PC-9 (cell line): ENCODE results near the gene BAIAP2. TPM values are rescaled to one million over a fixed set of nuclear protein-coding genes. Genes with fewer than 3 reads are reported as not detected.

Experiments used
- BruUV-seq: library from RNA; stranded (reverse); fragments of 400-500 nt; replicated peaks from 2 replicates; lab custom pipeline; 2021; lab: Mats Ljungman, UMichigan
- CTCF ChIA-PET: fragments of 300-600 bp; sonication (Branson Sonifier 250); formaldehyde crosslinking; loops from one replicate; lab custom pipeline; 2022; ENCODE audit warnings: antibody characterized with exemption; lab: Charles Lee
- POLR2A ChIA-PET: fragments of 300-600 bp; sonication (Branson Sonifier 250); formaldehyde crosslinking; loops from one replicate; lab custom pipeline; 2022; ENCODE audit warnings: antibody characterized with exemption; ENCODE audit not compliant: unreplicated experiment; lab: Charles Lee
- DNase-seq, 2 experiments: peaks; one replicate each; pipeline versions ENCODE4 v3.0.0 to v3.0.0-alpha.2; 2015 to 2022; ENCODE audit warnings: mixed read lengths in 1 of 2
- H2AFZ ChIP-seq: fragments of 200-600 bp; sonication (generic); 2 replicates; pipeline ENCODE4 v1.8.1; 2017; ENCODE audit warnings: antibody characterized with exemption
- H3F3A ChIP-seq: fragments of 200-600 bp; sonication (generic); 2 replicates; pipeline ENCODE4 v1.8.1; 2017; ENCODE audit warnings: antibody characterized with exemption, mild to moderate bottlenecking, low read depth; ENCODE audit not compliant: insufficient read depth
- H3K27ac ChIP-seq: fragments of 200-600 bp; sonication (generic); 2 replicates; pipeline ENCODE4 v1.6.1; 2016; ENCODE audit warnings: mixed run types
- H3K27me3 ChIP-seq: fragments of 200-600 bp; sonication (generic); 2 replicates; pipeline ENCODE4 v1.6.1; 2016; ENCODE audit warnings: low read depth, mixed run types; ENCODE audit not compliant: insufficient read depth
- H3K36me3 ChIP-seq: fragments of 200-600 bp; sonication (generic); 2 replicates; pipeline ENCODE4 v1.6.1; 2016; ENCODE audit warnings: low read depth, mixed run types
- H3K4me1 ChIP-seq: fragments of 200-600 bp; sonication (generic); replicated peaks from 2 replicates; pipeline ENCODE4 v1.6.1; 2016; ENCODE audit warnings: mixed run types; ENCODE audit not compliant: insufficient read depth
- H3K4me2 ChIP-seq: fragments of 200-600 bp; sonication (generic); 2 replicates; pipeline ENCODE4 v1.6.1; 2017; ENCODE audit warnings: mixed run types
- H3K4me3 ChIP-seq: fragments of 200-600 bp; sonication (generic); 2 replicates; pipeline ENCODE4 v1.6.1; 2016; ENCODE audit warnings: mixed run types
- H3K79me2 ChIP-seq: fragments of 200-600 bp; sonication (generic); 2 replicates; pipeline ENCODE4 v1.6.1; 2017; ENCODE audit warnings: low read depth, mixed run types
- H3K9me2 ChIP-seq: fragments of 200-600 bp; sonication (generic); 2 replicates; pipeline ENCODE4 v1.8.1; 2017; ENCODE audit warnings: mild to moderate bottlenecking; ENCODE audit not compliant: insufficient read depth
- H3K9me3 ChIP-seq: fragments of 200-600 bp; sonication (generic); 2 replicates; pipeline ENCODE4 v1.8.1; 2016; ENCODE audit warnings: low read depth; ENCODE audit not compliant: insufficient read depth
- H4K20me1 ChIP-seq: fragments of 200-600 bp; sonication (generic); 2 replicates; pipeline ENCODE4 v1.8.1; 2017; ENCODE audit not compliant: insufficient read depth
- CTCF ChIP-seq: fragments of 200-600 bp; sonication (generic); conservative IDR thresholded peaks from 2 replicates; pipeline ENCODE4 v1.6.1; 2017; ENCODE audit warnings: mixed run types, antibody characterized with exemption, mild to moderate bottlenecking, moderate library complexity
- EZH2 ChIP-seq: fragments of 200-600 bp; sonication (generic); IDR thresholded peaks from 2 replicates; pipeline ENCODE4 v1.8.0; 2017; ENCODE audit warnings: antibody characterized with exemption, low read depth
- intact Hi-C: fragments of 100-400 bp; cut with micrococcal nuclease; formaldehyde crosslinking; loops from one replicate; pipeline ENCODE4 v1.10.0; 2022; ENCODE audit not compliant: unreplicated experiment
- total RNA-seq: library from RNA; stranded (reverse); gene quantifications from 2 replicates; pipeline ENCODE4 v1.2.3, GENCODE V29; 2021

BAIAP2 gene
- total RNA-seq, 1 experiment from 2014 or later, result 125 TPM

GRCh38 chr17:81115219-81115618 lies 80.3 kb downstream of the BAIAP2 start:
- no peak overlapping the region for H3K4me3 ChIP-seq
- DNase-seq, result no peak
- POLR2A ChIA-PET, result interaction anchor here (0.7 kb wide), 1 partner anchor 10 kb away, joined by 3 read pairs; no protein-coding TSS in a partner anchor
- H4K20me1 ChIP-seq, result no peaks in the 10 kb centered on the region
- no peak overlapping the region for H3K27ac ChIP-seq
- no peaks in the 10 kb centered on the region for H3K79me2 ChIP-seq
- TF ChIP-seq CTCF, result no peak
- no peak for TF ChIP-seq EZH2
- intact Hi-C loops, result no loop called here
- no peaks in the 10 kb centered on the region for H3K4me1 ChIP-seq
- H3K9me2 ChIP-seq, result no peaks in the 10 kb centered on the region
- H2AFZ ChIP-seq, result no peak overlapping the region
- H3K27me3 ChIP-seq, result no peaks in the 10 kb centered on the region
- no peaks in the 10 kb centered on the region for H3K9me3 ChIP-seq
- no TSS peak for BruUV-seq
- CTCF ChIA-PET, result no interaction called here
- no peaks in the 10 kb centered on the region for H3K36me3 ChIP-seq
- H3F3A ChIP-seq, result no peaks in the 10 kb centered on the region
- no peak overlapping the region for H3K4me2 ChIP-seq

- TF ChIP-seq CTCF (no peak), EZH2 (no peak)
Observed at GRCh38 chr17:81115749-81116464, 81.0 kb downstream of the BAIAP2 start.

GRCh38 chr17:81116704-81117103 lies 81.8 kb downstream of the BAIAP2 start:
- Histone ChIP-seq H4K20me1 (no peaks in the 10 kb centered on the region), H2AFZ (no peak overlapping the region), H3K4me1 (no peaks in the 10 kb centered on the region), H3F3A (no peaks in the 10 kb centered on the region), H3K4me2 (no peak overlapping the region), H3K4me3 (no peak overlapping the region), H3K36me3 (no peaks in the 10 kb centered on the region), H3K9me3 (no peaks in the 10 kb centered on the region), H3K79me2 (no peaks in the 10 kb centered on the region), H3K27me3 (no peaks in the 10 kb centered on the region), H3K27ac (no peak overlapping the region), H3K9me2 (no peaks in the 10 kb centered on the region)
- ChIA-PET CTCF (no interaction called here), POLR2A (no interaction called here)
- DNase-seq, result no peak
- TF ChIP-seq EZH2 (no peak), CTCF (no peak)
- intact Hi-C loops, result no loop called here
- no TSS peak for BruUV-seq

More at GRCh38 chr17:81115749-81116464, 81.0 kb downstream of the BAIAP2 start:
- intact Hi-C loops, result no loop called here
- no peak for DNase-seq
- no peaks in the 10 kb centered on the region for H3K36me3 ChIP-seq
- no peak overlapping the region for H3K27ac ChIP-seq
- no peak overlapping the region for H3K4me3 ChIP-seq
- CTCF ChIA-PET, result no interaction called here
- BruUV-seq, result no TSS peak
- no peaks in the 10 kb centered on the region for H3K27me3 ChIP-seq
- H3K4me2 ChIP-seq, result no peak overlapping the region
- H3K9me2 ChIP-seq, result no peaks in the 10 kb centered on the region
- H3K79me2 ChIP-seq, result no peaks in the 10 kb centered on the region
- POLR2A ChIA-PET, result interaction anchor here (0.7 kb wide), 1 partner anchor 9 kb away, joined by 3 read pairs; no protein-coding TSS in a partner anchor
- no peaks in the 10 kb centered on the region for H4K20me1 ChIP-seq
- no peaks in the 10 kb centered on the region for H3F3A ChIP-seq
- H2AFZ ChIP-seq, result no peak overlapping the region
- H3K9me3 ChIP-seq, result no peaks in the 10 kb centered on the region
- no peaks in the 10 kb centered on the region for H3K4me1 ChIP-seq
